ENCODE data around the gene FGFR3. TPM values are rescaled to one million over a fixed set of nuclear protein-coding genes. Genes with fewer than 3 reads are reported as not detected.

FGFR3 gene
- total RNA-seq, 1 experiment from 2014 or later: 8.2 TPM

DNA sequence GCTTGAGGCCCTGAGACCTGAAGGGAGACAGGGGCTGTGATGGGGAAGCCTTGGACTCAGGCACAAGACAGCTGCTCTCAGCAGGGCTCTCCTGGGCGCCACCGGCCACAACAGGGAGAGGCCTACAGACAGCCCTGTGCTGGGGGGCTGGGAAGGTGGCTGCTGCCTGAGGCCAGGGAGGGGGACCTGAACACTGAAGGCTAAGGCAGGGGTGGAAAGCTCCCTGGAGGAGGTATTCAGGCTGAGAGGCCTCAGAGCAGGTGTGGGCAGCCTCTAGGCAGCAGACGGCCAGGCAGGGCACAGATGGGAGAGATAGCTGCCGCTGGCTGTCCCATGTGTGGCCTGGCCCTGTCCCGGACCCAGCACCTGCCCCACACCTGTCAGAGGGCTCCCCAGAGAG lies 38.8 kb upstream of the FGFR3 start:
- no TSS peak for BruUV-seq (replicated peaks)
- Histone ChIP-seq H3K27me3 (ENCODE audit: control insufficient read depth, insufficient read depth, low read length) (no peaks in the 10 kb centered on the region), H3K27ac (ENCODE audit: low read length) (no peak overlapping the region), H3K4me3 (ENCODE audit: low read depth in 2 of 2, low read length in 2 of 2) (no peak overlapping the region), H3K36me3 (ENCODE audit: control insufficient read depth, insufficient read depth, low read length) (no peaks in the 10 kb centered on the region), H3K4me1 (ENCODE audit: control insufficient read depth, insufficient read depth, low read length) (no peaks in the 10 kb centered on the region; the same call in 1 of the 2 replicates), H3K9me3 (ENCODE audit: control insufficient read depth, insufficient read depth, low read depth, low read length) (no peaks in the 10 kb centered on the region)
- intact Hi-C loops (cut with micrococcal nuclease; ENCODE audit: unreplicated experiment) (no loop called here), in situ Hi-C loops (cut with HindIII; ENCODE audit: low pct_unique_long_range_greater_than_20kb, low sequenced_read_pairs) (no loop called here)
- CTCF ChIA-PET: interaction anchor here (1.3 kb wide), 1 partner anchor 55 kb away, joined by 3 read pairs; no protein-coding TSS in a partner anchor
- TF ChIP-seq, protein P1, sequence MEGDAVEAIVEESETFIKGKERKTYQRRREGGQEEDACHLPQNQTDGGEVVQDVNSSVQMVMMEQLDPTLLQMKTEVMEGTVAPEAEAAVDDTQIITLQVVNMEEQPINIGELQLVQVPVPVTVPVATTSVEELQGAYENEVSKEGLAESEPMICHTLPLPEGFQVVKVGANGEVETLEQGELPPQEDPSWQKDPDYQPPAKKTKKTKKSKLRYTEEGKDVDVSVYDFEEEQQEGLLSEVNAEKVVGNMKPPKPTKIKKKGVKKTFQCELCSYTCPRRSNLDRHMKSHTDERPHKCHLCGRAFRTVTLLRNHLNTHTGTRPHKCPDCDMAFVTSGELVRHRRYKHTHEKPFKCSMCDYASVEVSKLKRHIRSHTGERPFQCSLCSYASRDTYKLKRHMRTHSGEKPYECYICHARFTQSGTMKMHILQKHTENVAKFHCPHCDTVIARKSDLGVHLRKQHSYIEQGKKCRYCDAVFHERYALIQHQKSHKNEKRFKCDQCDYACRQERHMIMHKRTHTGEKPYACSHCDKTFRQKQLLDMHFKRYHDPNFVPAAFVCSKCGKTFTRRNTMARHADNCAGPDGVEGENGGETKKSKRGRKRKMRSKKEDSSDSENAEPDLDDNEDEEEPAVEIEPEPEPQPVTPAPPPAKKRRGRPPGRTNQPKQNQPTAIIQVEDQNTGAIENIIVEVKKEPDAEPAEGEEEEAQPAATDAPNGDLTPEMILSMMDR (IDR thresholded peaks at IDR 0.05): no peak
- TF ChIP-seq TCF7L2 (IDR thresholded peaks at IDR 0.05; ENCODE audit: low read depth, low read length) (no peak), POLR2AphosphoS5 (IDR thresholded peaks at IDR 0.05; ENCODE audit: low read depth, low read length) (no peak), SIN3A (IDR thresholded peaks at IDR 0.05; ENCODE audit: borderline replicate concordance, insufficient read depth, low read depth, low read length) (no peak)
- TF ChIP-seq, protein P2, sequence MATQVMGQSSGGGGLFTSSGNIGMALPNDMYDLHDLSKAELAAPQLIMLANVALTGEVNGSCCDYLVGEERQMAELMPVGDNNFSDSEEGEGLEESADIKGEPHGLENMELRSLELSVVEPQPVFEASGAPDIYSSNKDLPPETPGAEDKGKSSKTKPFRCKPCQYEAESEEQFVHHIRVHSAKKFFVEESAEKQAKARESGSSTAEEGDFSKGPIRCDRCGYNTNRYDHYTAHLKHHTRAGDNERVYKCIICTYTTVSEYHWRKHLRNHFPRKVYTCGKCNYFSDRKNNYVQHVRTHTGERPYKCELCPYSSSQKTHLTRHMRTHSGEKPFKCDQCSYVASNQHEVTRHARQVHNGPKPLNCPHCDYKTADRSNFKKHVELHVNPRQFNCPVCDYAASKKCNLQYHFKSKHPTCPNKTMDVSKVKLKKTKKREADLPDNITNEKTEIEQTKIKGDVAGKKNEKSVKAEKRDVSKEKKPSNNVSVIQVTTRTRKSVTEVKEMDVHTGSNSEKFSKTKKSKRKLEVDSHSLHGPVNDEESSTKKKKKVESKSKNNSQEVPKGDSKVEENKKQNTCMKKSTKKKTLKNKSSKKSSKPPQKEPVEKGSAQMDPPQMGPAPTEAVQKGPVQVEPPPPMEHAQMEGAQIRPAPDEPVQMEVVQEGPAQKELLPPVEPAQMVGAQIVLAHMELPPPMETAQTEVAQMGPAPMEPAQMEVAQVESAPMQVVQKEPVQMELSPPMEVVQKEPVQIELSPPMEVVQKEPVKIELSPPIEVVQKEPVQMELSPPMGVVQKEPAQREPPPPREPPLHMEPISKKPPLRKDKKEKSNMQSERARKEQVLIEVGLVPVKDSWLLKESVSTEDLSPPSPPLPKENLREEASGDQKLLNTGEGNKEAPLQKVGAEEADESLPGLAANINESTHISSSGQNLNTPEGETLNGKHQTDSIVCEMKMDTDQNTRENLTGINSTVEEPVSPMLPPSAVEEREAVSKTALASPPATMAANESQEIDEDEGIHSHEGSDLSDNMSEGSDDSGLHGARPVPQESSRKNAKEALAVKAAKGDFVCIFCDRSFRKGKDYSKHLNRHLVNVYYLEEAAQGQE (IDR thresholded peaks at IDR 0.05; ENCODE audit: insufficient read depth in 1 of 2, low read depth in 2 of 2, low read length in 1 of 2): no peak
- no peak for DNase-seq (ENCODE audit: low read depth, low spot score)
- 0 out of 2 replicates have a peak, but pooled peaks have one; percentile 7 for ATAC-seq
- POLR2A ChIA-PET: no interaction called here

DNA sequence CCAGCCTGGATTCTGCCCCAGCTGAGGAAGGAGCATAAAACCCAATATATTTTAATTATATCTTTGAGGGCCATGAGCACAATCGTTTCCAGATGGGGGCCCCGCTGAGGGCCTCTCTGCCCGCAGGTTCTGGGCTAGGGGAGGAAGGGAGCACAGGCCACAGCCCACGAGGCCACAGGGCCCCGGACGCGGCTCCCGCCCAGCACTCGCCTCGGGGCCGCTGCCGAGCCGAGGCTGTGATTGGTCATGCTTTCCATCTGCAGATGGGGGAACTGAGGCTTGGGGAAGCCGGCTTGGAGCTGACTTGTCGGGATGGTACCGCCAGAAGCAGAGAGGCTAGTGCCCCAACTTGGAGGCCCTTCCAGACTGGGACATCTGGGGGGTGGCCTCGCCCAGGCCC lies 37.8 kb upstream of the FGFR3 start:
- BruUV-seq (replicated peaks): no TSS peak
- TF ChIP-seq, protein P2 (IDR thresholded peaks at IDR 0.05; ENCODE audit: insufficient read depth in 1 of 2, low read depth in 2 of 2, low read length in 1 of 2): no peak
- no peak for TF ChIP-seq POLR2AphosphoS5 (IDR thresholded peaks at IDR 0.05; ENCODE audit: low read depth, low read length)
- no peak overlapping the region for H3K4me3 ChIP-seq (ENCODE audit: low read depth in 2 of 2, low read length in 2 of 2)
- ChIA-PET POLR2A (no interaction called here), CTCF (interaction anchor here (1.3 kb wide), 1 partner anchor 54 kb away, joined by 3 read pairs; no protein-coding TSS in a partner anchor)
- intact Hi-C loops (cut with micrococcal nuclease; ENCODE audit: unreplicated experiment): no loop called here
- H3K36me3 ChIP-seq (ENCODE audit: control insufficient read depth, insufficient read depth, low read length): no peaks in the 10 kb centered on the region
- ATAC-seq: no peak
- in situ Hi-C loops (cut with HindIII; ENCODE audit: low pct_unique_long_range_greater_than_20kb, low sequenced_read_pairs): no loop called here
- H3K4me1 ChIP-seq (ENCODE audit: control insufficient read depth, insufficient read depth, low read length): no peaks in the 10 kb centered on the region; the same call in 1 of the 2 replicates
- no peak overlapping the region for H3K27ac ChIP-seq (ENCODE audit: low read length)
- DNase-seq (ENCODE audit: low read depth, low spot score): no peak
- no peaks in the 10 kb centered on the region for H3K9me3 ChIP-seq (ENCODE audit: control insufficient read depth, insufficient read depth, low read depth, low read length)
- H3K27me3 ChIP-seq (ENCODE audit: control insufficient read depth, insufficient read depth, low read length): no peaks in the 10 kb centered on the region
